HG03565 (cell line): Measurements from ENCODE around the gene TMEM63A.
"Not testable (repeated sequence)": the region's sequence is repeated elsewhere in the genome, so short reads cannot be mapped to it uniquely, and the experiment has no call there.

Experiments used
- ATAC-seq: cut with Tn5 transposase; IDR thresholded peaks from one replicate; pipeline ENCODE4 v1.9.1; 2021; ENCODE audit warnings: mild to moderate bottlenecking, moderate library complexity; ENCODE audit not compliant: unreplicated experiment

TMEM63A gene

GRCh38 chr1:225909477-225909876 is 27.3 kb upstream of the TMEM63A start:
- ATAC-seq = no peak

GRCh38 chr1:225908773-225909172 is 26.6 kb upstream of the TMEM63A start:
- ATAC-seq = no peak

GRCh38 chr1:225908013-225908640 is 25.9 kb upstream of the TMEM63A start:
- ATAC-seq = no peak

- no peak for ATAC-seq
Observed at GRCh38 chr1:225907341-225907740, 25.2 kb upstream of the TMEM63A start.

- no peak for ATAC-seq
Observed at GRCh38 chr1:225906467-225906866, 24.3 kb upstream of the TMEM63A start.

GRCh38 chr1:225903623-225904022 is 21.4 kb upstream of the TMEM63A start:
- no peak for ATAC-seq

GRCh38 chr1:225899044-225899925 is 17.1 kb upstream of the TMEM63A start:
- no peak for ATAC-seq

- no peak for ATAC-seq
Observed at GRCh38 chr1:225897595-225898514, 15.7 kb upstream of the TMEM63A start.

- ATAC-seq = peak; percentile 100
Observed at GRCh38 chr1:225896937-225897549, 14.9 kb upstream of the TMEM63A start.

GRCh38 chr1:225896494-225896893 is 14.3 kb upstream of the TMEM63A start:
- ATAC-seq = no peak

GRCh38 chr1:225892307-225892706 is 10.1 kb upstream of the TMEM63A start:
- ATAC-seq = no peak

GRCh38 chr1:225891229-225891972 is 9.2 kb upstream of the TMEM63A start:
- ATAC-seq = no peak

- ATAC-seq = no peak
Observed at GRCh38 chr1:225890346-225891228, 8.4 kb upstream of the TMEM63A start.

- no peak for ATAC-seq
Observed at GRCh38 chr1:225889743-225890142, 7.6 kb upstream of the TMEM63A start.

- no peak for ATAC-seq
Observed at GRCh38 chr1:225888898-225889601, 6.9 kb upstream of the TMEM63A start, which contains the start of gene LEFTY1. TSS of gene LEFTY1 (minus strand) at chr1:225889146. CDS start at chr1:225889066, 80 bp downstream.

GRCh38 chr1:225888289-225888897 is 6.2 kb upstream of the TMEM63A start:
- no peak for ATAC-seq

GRCh38 chr1:225887554-225888288 is 5.5 kb upstream of the TMEM63A start:
- not testable (repeated sequence) for ATAC-seq
